BJ (cell line): ENCODE data around the gene CLNK. TPM values are rescaled to one million over a fixed set of nuclear protein-coding genes. Genes with fewer than 3 reads are reported as not detected.

Experiments used
- CTCF ChIA-PET: fragments of 350-600 bp; formaldehyde crosslinking; extraction: SDS; loops from one replicate; lab custom pipeline; 2021; ENCODE audit warnings: antibody characterized with exemption, inconsistent platforms; lab: Yijun Ruan, JAX
- POLR2A ChIA-PET: fragments of 300-600 bp; sonication (Branson Sonifier 250); formaldehyde crosslinking; extraction: SDS; loops from one replicate; lab custom pipeline; 2021; ENCODE audit warnings: antibody characterized with exemption; lab: Charles Lee
- DNase-seq: peaks from one replicate; pipeline ENCODE4 v3.0.0-alpha.2; 2011; ENCODE audit warnings: low read depth
- H3K27me3 ChIP-seq: 2 replicates; pipeline ENCODE4 v1.6.0; 2011; ENCODE audit warnings: low read length; ENCODE audit not compliant: control insufficient read depth, insufficient read depth
- H3K36me3 ChIP-seq: 2 replicates; pipeline ENCODE4 v1.5.1; 2011; ENCODE audit warnings: low read length; ENCODE audit not compliant: control insufficient read depth, insufficient read depth
- H3K4me3 ChIP-seq: 2 replicates; pipeline ENCODE4 v1.5.1; 2011; ENCODE audit warnings: low read depth, mild to moderate bottlenecking, control low read depth, low read length
- CTCF ChIP-seq: IDR thresholded peaks from 2 replicates; pipeline ENCODE4 v1.5.1; 2011; ENCODE audit warnings: low read depth, mild to moderate bottlenecking, control low read depth, inconsistent platforms, low read length, moderate library complexity; ENCODE audit not compliant: insufficient read depth
- polyA plus RNA-seq: library from polyadenylated mRNA; depleted of rRNA; stranded (reverse); fragments of >200 nt; gene quantifications from 2 replicates; pipeline ENCODE4 v1.2.3, GENCODE V29; 2011

CLNK gene
- polyA plus RNA-seq, 1 experiment, result not detected

DNA sequence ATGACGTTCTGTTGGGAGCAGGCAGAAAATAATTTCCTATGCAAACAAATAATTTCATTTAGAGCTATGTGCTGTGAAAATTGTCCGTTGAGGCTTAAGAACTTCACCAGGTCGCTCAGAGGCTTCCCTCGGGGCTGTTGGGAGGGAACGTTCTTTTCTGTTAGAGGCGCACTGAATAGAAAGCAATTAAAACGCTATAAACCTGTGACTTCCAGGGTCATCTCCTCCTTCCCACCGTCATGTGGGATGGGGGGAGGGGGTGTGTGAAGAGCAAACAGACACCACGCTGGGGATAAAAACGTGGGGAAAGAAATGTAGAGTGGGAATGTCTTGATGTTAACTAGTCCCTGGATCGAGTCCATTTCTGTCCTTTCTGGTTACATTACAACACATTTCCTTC is 192.1 kb downstream of the CLNK start:
- no peak overlapping the region for H3K4me3 ChIP-seq
- H3K36me3 ChIP-seq, result no peaks in the 10 kb centered on the region
- H3K27me3 ChIP-seq, result peaks cover 2% of the 10 kb centered on the region
- DNase-seq, result no peak
- ChIA-PET CTCF (interaction anchor here (1.2 to 2.1 kb wide), 3 partner anchors 31 to 331 kb away, joined by 3 to 5 read pairs (median 3); no protein-coding TSS in a partner anchor), POLR2A (no interaction called here)
- no peak for TF ChIP-seq CTCF

DNA sequence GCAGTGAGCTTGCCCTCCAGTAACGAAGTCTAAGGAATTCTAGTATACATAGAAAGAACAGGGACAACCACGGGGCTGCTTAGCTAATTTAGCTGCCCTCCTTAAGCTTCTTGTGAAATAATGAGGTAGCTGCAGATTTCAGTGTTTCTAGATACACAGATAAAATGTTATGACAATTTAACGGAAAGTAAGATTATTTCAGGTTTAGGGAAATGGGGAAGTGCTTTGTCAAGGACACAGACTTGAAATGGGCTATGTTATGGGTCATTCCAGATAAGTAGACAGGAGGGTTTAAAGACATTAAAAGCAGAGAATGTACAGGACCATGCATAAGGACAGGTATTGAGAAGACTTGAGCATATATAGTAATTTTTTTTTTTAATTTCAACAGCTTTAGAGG is 193.2 kb downstream of the CLNK start:
- ChIA-PET POLR2A (no interaction called here), CTCF (interaction anchor here (1.1 to 2.1 kb wide), 2 partner anchors 30 to 69 kb away, joined by 3 to 5 read pairs; no protein-coding TSS in a partner anchor)
- H3K36me3 ChIP-seq, result no peaks in the 10 kb centered on the region
- no peak overlapping the region for H3K4me3 ChIP-seq
- H3K27me3 ChIP-seq, result peaks cover 2% of the 10 kb centered on the region
- no peak for TF ChIP-seq CTCF
- no peak for DNase-seq

- DNase-seq, result no peak
- no peak for TF ChIP-seq CTCF
- no peak overlapping the region for H3K4me3 ChIP-seq
- POLR2A ChIA-PET, result no interaction called here
- peaks cover 2% of the 10 kb centered on the region for H3K27me3 ChIP-seq
- no peaks in the 10 kb centered on the region for H3K36me3 ChIP-seq
- CTCF ChIA-PET, result interaction anchor here (1.1 to 2.1 kb wide), 2 partner anchors 30 to 68 kb away, joined by 3 to 5 read pairs; no protein-coding TSS in a partner anchor
Measured at GRCh38 chr4:10490996-10491395, 193.6 kb downstream of the CLNK start.

GRCh38 chr4:10482913-10483312 is 201.7 kb downstream of the CLNK start:
- H3K4me3 ChIP-seq, result no peak overlapping the region
- no peaks in the 10 kb centered on the region; the same call in 1 of the 2 replicates for H3K27me3 ChIP-seq
- H3K36me3 ChIP-seq, result no peaks in the 10 kb centered on the region
- POLR2A ChIA-PET, result no interaction called here
- no peak for TF ChIP-seq CTCF
- no peak for DNase-seq
- CTCF ChIA-PET, result interaction anchor here (3.1 kb wide), 1 partner anchor 22 kb away, joined by 15 read pairs; no protein-coding TSS in a partner anchor

DNA sequence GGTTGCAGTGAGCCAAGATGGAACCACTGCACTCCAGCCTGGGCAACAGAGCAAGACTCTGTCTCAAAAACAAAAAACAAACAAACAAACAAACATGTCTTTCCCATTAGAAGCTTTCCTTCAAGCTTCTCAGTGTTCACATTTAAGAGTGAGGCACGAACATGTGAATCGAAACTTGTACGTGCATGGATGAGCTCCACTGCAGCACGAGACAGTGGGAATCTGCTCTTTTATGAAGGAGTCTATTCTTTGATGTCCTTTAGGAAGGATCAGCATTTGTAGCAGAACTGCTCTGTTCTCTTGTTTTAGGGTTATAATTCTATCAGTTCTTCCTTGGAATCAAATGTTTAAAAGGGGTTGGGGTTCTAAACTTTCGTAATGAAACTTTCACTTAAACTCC is 204.0 kb downstream of the CLNK start:
- ChIA-PET CTCF (interaction anchor here (3.1 kb wide), 1 partner anchor 20 kb away, joined by 15 read pairs; no protein-coding TSS in a partner anchor), POLR2A (no interaction called here)
- H3K27me3 ChIP-seq, result no peaks in the 10 kb centered on the region; the same call in 1 of the 2 replicates
- no peak overlapping the region for H3K4me3 ChIP-seq
- TF ChIP-seq CTCF, result no peak
- DNase-seq, result no peak
- no peaks in the 10 kb centered on the region for H3K36me3 ChIP-seq
